ENCODE results near the gene ZGPAT. TPM values are rescaled to one million over a fixed set of nuclear protein-coding genes. Genes with fewer than 3 reads are reported as not detected.

Gene ZGPAT
- total RNA-seq, 1 experiment from 2014 or later: 69.3 TPM

DNA sequence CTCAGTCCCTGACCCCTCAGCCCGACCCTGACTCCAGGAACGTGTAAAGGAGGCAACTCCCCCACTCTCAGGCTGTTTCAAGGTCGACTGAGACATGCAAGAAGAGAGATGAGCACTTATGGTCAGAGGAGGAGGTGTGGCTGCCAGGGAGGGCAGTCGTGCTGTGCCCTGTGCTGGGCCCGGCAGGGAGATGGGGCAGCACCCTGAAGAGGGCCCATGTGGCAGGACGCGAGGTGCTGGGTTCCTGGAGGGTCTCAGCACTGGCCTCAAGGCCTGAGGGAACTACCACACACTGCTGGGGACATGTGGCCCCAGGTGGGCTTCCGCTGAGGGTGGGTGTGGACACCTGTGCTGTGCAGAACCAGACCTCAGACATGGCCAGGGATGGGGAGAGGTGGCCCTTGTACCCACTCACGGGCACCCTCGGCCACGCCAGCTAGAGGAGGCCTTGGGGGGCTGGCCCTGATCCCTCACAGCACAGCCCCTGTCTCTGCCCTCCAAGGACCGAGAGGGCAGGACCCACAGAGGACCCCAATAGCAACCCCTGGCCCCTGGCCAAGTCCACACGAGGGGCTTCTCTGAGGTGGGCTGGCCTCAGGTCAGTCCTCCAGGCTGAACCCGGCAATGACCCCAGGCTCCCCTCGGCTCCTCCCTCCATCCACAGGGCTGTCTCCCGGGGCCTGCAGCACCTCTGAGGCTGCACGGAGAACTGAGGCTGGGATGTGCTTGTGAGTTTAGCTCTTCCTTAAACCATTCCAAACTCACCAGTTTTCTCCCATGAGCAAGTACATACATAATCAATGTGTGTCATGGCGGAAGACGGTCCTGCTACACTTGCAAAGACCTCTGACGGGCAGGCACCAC lies 40.5 kb downstream of the ZGPAT start:
- no peaks in the 10 kb centered on the region for H3K4me1 Mint-ChIP-seq (ENCODE audit: low read depth, unreplicated experiment)
- ChIA-PET POLR2A (no interaction called here), CTCF (interaction anchor here (0.6 to 1.0 kb wide), 2 partner anchors 41 to 58 kb away, joined by 3 read pairs; no protein-coding TSS in a partner anchor)
- H3K4me3 Mint-ChIP-seq (ENCODE audit: unreplicated experiment): no peak overlapping the region
- no TSS peak for BruUV-seq (replicated peaks)
- no peaks in the 10 kb centered on the region for H3K9me3 Mint-ChIP-seq (ENCODE audit: unreplicated experiment)
- Histone ChIP-seq H3K36me3 (ENCODE audit: control insufficient read depth, insufficient read depth, low read length) (no peaks in the 10 kb centered on the region), H3K27me3 (replicated peaks; ENCODE audit: control insufficient read depth, insufficient read depth, low read length) (no peaks in the 10 kb centered on the region), H3K9me3 (no peaks in the 10 kb centered on the region), H3K4me3 (ENCODE audit: low read depth, low read length) (no peak overlapping the region), H3K4me1 (peaks cover 4% of the 10 kb centered on the region; the same call in 1 of the 2 replicates)
- DNase-seq: peak in 1 of 2 experiments; percentile 47
- H3K27me3 Mint-ChIP-seq (ENCODE audit: insufficient read depth, unreplicated experiment): no peaks in the 10 kb centered on the region
- H3K36me3 Mint-ChIP-seq (ENCODE audit: insufficient read depth, unreplicated experiment): peaks cover 31% of the 10 kb centered on the region
- TF ChIP-seq, protein P1, sequence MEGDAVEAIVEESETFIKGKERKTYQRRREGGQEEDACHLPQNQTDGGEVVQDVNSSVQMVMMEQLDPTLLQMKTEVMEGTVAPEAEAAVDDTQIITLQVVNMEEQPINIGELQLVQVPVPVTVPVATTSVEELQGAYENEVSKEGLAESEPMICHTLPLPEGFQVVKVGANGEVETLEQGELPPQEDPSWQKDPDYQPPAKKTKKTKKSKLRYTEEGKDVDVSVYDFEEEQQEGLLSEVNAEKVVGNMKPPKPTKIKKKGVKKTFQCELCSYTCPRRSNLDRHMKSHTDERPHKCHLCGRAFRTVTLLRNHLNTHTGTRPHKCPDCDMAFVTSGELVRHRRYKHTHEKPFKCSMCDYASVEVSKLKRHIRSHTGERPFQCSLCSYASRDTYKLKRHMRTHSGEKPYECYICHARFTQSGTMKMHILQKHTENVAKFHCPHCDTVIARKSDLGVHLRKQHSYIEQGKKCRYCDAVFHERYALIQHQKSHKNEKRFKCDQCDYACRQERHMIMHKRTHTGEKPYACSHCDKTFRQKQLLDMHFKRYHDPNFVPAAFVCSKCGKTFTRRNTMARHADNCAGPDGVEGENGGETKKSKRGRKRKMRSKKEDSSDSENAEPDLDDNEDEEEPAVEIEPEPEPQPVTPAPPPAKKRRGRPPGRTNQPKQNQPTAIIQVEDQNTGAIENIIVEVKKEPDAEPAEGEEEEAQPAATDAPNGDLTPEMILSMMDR (IDR thresholded peaks at IDR 0.05; ENCODE audit: insufficient read depth in 1 of 2, low read depth in 1 of 2, low read length in 1 of 2, severe bottlenecking in 1 of 2, unreplicated experiment in 1 of 2): no peak
- H3K27ac Mint-ChIP-seq (ENCODE audit: unreplicated experiment): peak overlapping the region; percentile 37
- intact Hi-C loops (cut with micrococcal nuclease; ENCODE audit: unreplicated experiment): no loop called here

DNA sequence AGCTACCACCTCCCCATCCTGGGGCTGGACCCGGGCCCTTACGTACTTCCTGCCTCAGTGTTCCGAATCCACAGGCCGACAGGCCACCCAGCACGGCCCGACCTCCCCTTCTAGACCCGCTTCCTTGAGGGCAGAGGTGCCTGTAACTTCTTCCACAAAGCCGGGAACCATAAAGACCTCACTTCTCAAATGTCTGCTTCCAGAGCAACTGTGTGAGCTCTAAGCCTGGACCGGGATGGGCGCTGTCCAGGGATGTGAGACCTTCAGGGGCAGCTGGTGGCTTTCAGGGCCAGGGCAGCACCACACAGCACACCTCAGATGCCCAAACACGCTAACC lies 41.1 kb downstream of the ZGPAT start:
- TF ChIP-seq, protein P1 (IDR thresholded peaks at IDR 0.05; ENCODE audit: insufficient read depth in 1 of 2, low read depth in 1 of 2, low read length in 1 of 2, severe bottlenecking in 1 of 2, unreplicated experiment in 1 of 2): no peak
- H3K4me3 Mint-ChIP-seq (ENCODE audit: unreplicated experiment): no peak overlapping the region
- no peaks in the 10 kb centered on the region for H3K4me1 Mint-ChIP-seq (ENCODE audit: low read depth, unreplicated experiment)
- no peaks in the 10 kb centered on the region for H3K9me3 Mint-ChIP-seq (ENCODE audit: unreplicated experiment)
- Histone ChIP-seq H3K4me3 (ENCODE audit: low read depth, low read length) (no peak overlapping the region), H3K36me3 (ENCODE audit: control insufficient read depth, insufficient read depth, low read length) (no peaks in the 10 kb centered on the region), H3K4me1 (peaks cover 4% of the 10 kb centered on the region; the same call in 1 of the 2 replicates), H3K9me3 (no peaks in the 10 kb centered on the region), H3K27me3 (replicated peaks; ENCODE audit: control insufficient read depth, insufficient read depth, low read length) (no peaks in the 10 kb centered on the region)
- peak overlapping the region; percentile 37 for H3K27ac Mint-ChIP-seq (ENCODE audit: unreplicated experiment)
- ChIA-PET POLR2A (no interaction called here), CTCF (interaction anchor here (0.6 to 1.0 kb wide), 2 partner anchors 58 to 96 kb away, joined by 3 to 13 read pairs; partner anchors contain the start of gene STMN3)
- DNase-seq: no peak
- H3K27me3 Mint-ChIP-seq (ENCODE audit: insufficient read depth, unreplicated experiment): no peaks in the 10 kb centered on the region
- no TSS peak for BruUV-seq (replicated peaks)
- H3K36me3 Mint-ChIP-seq (ENCODE audit: insufficient read depth, unreplicated experiment): peaks cover 25% of the 10 kb centered on the region
- intact Hi-C loops (cut with micrococcal nuclease; ENCODE audit: unreplicated experiment): no loop called here

DNA sequence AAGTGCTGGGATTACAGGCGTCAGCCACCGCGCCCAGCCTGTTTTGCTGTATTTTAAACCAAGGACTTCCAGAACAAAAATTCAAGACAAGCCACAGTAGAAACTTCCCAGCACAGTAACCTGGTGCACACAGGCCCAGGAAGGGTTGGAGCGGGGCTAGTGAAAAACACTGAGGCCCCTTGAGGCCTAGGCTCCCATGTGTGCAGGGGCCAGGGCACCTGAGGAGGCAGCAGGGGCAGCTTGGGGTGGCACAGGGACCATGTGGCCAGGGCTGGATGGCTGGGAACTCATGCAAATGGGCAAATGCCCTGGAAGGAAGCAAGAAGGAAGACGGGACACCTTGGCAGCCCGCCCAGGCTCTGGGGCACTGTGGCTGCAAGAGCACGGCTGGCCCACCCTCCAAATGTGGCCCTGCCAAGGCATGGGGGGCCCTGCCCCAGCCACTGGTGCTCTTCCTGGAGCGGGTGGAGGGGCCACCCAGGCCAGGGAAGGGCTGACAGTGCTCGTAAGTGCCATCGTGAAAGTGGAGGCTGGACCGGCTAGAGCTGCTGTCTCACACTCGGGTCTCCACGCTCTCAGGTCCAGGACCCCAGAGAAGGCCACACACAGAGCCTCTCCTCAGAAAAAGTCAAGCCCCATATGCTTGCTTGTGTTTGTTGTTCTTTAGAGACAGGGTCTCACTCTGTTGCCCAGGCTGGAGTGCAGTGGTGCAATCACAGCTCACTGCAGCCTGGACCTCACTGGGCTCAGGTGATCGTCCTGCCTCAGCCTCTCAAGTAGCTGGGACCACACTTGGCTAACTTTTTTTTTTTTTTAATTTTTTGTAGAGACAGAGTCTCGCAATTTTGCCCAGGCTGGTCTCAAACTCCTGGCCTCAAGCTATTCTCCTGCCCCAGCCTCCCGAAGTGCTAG lies 42.0 kb downstream of the ZGPAT start:
- Histone ChIP-seq H3K27me3 (replicated peaks; ENCODE audit: control insufficient read depth, insufficient read depth, low read length) (no peaks in the 10 kb centered on the region), H3K4me3 (ENCODE audit: low read depth, low read length) (no peak overlapping the region), H3K4me1 (no peaks in the 10 kb centered on the region), H3K9me3 (no peaks in the 10 kb centered on the region), H3K36me3 (ENCODE audit: control insufficient read depth, insufficient read depth, low read length) (no peaks in the 10 kb centered on the region)
- TF ChIP-seq, protein P1 (IDR thresholded peaks at IDR 0.05; ENCODE audit: insufficient read depth in 1 of 2, low read depth in 1 of 2, low read length in 1 of 2, severe bottlenecking in 1 of 2, unreplicated experiment in 1 of 2): no peak
- no peak for DNase-seq
- Mint-ChIP-seq H3K27ac (ENCODE audit: unreplicated experiment) (no peak overlapping the region), H3K9me3 (ENCODE audit: unreplicated experiment) (no peaks in the 10 kb centered on the region), H3K27me3 (ENCODE audit: insufficient read depth, unreplicated experiment) (no peaks in the 10 kb centered on the region), H3K4me3 (ENCODE audit: unreplicated experiment) (no peak overlapping the region), H3K4me1 (ENCODE audit: low read depth, unreplicated experiment) (no peaks in the 10 kb centered on the region), H3K36me3 (ENCODE audit: insufficient read depth, unreplicated experiment) (peaks cover 17% of the 10 kb centered on the region)
- CTCF ChIA-PET: interaction anchor here (0.6 to 1.3 kb wide), 2 partner anchors 9 to 97 kb away, joined by 8 to 13 read pairs; partner anchors contain the start of gene STMN3
- no TSS peak for BruUV-seq (replicated peaks)
- POLR2A ChIA-PET: interaction anchor here (0.6 kb wide), 1 partner anchor 61 kb away, joined by 3 read pairs; no protein-coding TSS in a partner anchor
- intact Hi-C loops (cut with micrococcal nuclease; ENCODE audit: unreplicated experiment): no loop called here

Measured in Caco-2 (cell line).